K562 (cell line): ENCODE data around the gene SLC44A1.

Experiments
- CREB1 ChIP-seq, 2 experiments: sonication (generic) in 1 of 2; formaldehyde crosslinking in 1 of 2; IDR thresholded peaks; 2 replicates each; pipeline versions ENCODE4 v1.6.1 to v1.8.0; 2012 to 2022; ENCODE audit warnings: inconsistent platforms in 1 of 2, mild to moderate bottlenecking in 1 of 2, missing genetic modification reagents in 1 of 2, moderate library complexity in 1 of 2
- HDAC1 ChIP-seq, 2 experiments: fragments of 450-650 bp; IDR thresholded peaks; 2 replicates each; pipeline ENCODE4 v1.6.1; 2016 to 2017; ENCODE audit warnings: inconsistent platforms in 1 of 2, mild to moderate bottlenecking in 1 of 2, moderate library complexity in 1 of 2
- KDM1A ChIP-seq, 2 experiments: fragments of 450-650 bp; IDR thresholded peaks; 2 replicates each; pipeline ENCODE4 v1.6.1; 2016; ENCODE audit warnings: mild to moderate bottlenecking in 2 of 2
- KDM5B ChIP-seq: fragments of 200-600 bp; sonication (generic); IDR thresholded peaks from 2 replicates; pipeline ENCODE4 v1.6.1; 2012; ENCODE audit warnings: low read depth, mild to moderate bottlenecking, moderate library complexity, low read length, control low read depth, inconsistent platforms; ENCODE audit not compliant: insufficient replicate concordance
- PHB2 ChIP-seq: fragments of 450-650 bp; IDR thresholded peaks from 2 replicates; pipeline ENCODE4 v1.6.1; 2017; ENCODE audit warnings: low read depth
- RB1 ChIP-seq: fragments of 450-650 bp; IDR thresholded peaks from 2 replicates; pipeline ENCODE4 v1.6.1; 2017; ENCODE audit warnings: low read depth, mild to moderate bottlenecking
- STAG1 ChIP-seq: sonication (generic); formaldehyde crosslinking; IDR thresholded peaks from 2 replicates; pipeline ENCODE4 v1.5.0; 2020; ENCODE audit warnings: missing genetic modification reagents, borderline replicate concordance
- ZNF232 ChIP-seq: sonication (generic); formaldehyde crosslinking; IDR thresholded peaks from 2 replicates; pipeline ENCODE4 v1.8.0; 2022; ENCODE audit warnings: mild to moderate bottlenecking, missing genetic modification reagents
- TF ChIP-seq, protein P1 (sequence below), 3 experiments: IDR thresholded peaks in 2 of 3; conservative IDR thresholded peaks in 1 of 3; 2 replicates each; pipeline ENCODE4 v1.5.1; 2011 to 2012; ENCODE audit warnings: low read length in 3 of 3, mild to moderate bottlenecking in 3 of 3, control low read depth in 2 of 3, improper control_type of control experiment in 1 of 3, inconsistent platforms in 1 of 3, low read depth in 1 of 3, mixed read lengths in 1 of 3, moderate library complexity in 1 of 3; ENCODE audit not compliant: insufficient read depth in 2 of 3
- TF ChIP-seq, protein P2 (sequence below): sonication (generic); formaldehyde crosslinking; IDR thresholded peaks from 2 replicates; pipeline ENCODE4 v1.9.0; 2022; ENCODE audit warnings: mild to moderate bottlenecking, missing genetic modification reagents
- TF ChIP-seq, protein P3 (sequence below): sonication (generic); formaldehyde crosslinking; IDR thresholded peaks from 2 replicates; pipeline ENCODE4 v1.9.0; 2022; ENCODE audit warnings: mild to moderate bottlenecking, missing genetic modification reagents
- TF ChIP-seq, protein P4 (sequence below): fragments of 450-650 bp; IDR thresholded peaks from 2 replicates; pipeline ENCODE4 v1.6.1; 2018; ENCODE audit warnings: mild to moderate bottlenecking, low read depth; ENCODE audit not compliant: partially characterized antibody
- TF ChIP-seq, protein P5 (sequence below): fragments of 250-450 bp; sonication (Bioruptor Pico); IDR thresholded peaks from 2 replicates; pipeline ENCODE4 v1.5.0; 2020; ENCODE audit warnings: mild to moderate bottlenecking
- TF ChIP-seq, protein P6 (sequence below): sonication (generic); formaldehyde crosslinking; IDR thresholded peaks from 2 replicates; pipeline ENCODE4 v1.8.1; 2022; ENCODE audit warnings: missing genetic modification reagents

DNA sequence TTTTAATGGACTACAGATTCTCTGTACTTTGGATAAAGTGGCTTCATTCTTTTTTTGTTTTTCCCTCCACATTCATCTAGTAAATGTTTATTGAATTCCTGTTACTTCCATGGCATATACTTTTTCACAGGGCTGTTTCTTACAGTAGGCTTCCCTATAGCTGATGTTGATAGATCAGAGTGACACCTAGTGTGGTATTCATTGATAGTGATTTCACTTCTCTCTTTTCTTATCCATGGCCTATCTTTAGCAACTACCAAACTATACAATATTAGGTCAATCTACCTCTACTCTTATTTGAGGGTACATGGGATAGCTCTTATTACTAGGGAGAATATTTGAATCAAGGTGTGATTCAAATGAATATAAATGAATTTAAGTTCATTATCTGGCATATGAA is 239.2 kb downstream of the SLC44A1 start:
- no peak for TF ChIP-seq STAG1 (CRISPR knock-in tag)
- no peak for TF ChIP-seq ZNF232 (CRISPR knock-in tag)
- no peak for TF ChIP-seq HDAC1 (IDR thresholded peaks at IDR 0.05)
- TF ChIP-seq, protein P1, sequence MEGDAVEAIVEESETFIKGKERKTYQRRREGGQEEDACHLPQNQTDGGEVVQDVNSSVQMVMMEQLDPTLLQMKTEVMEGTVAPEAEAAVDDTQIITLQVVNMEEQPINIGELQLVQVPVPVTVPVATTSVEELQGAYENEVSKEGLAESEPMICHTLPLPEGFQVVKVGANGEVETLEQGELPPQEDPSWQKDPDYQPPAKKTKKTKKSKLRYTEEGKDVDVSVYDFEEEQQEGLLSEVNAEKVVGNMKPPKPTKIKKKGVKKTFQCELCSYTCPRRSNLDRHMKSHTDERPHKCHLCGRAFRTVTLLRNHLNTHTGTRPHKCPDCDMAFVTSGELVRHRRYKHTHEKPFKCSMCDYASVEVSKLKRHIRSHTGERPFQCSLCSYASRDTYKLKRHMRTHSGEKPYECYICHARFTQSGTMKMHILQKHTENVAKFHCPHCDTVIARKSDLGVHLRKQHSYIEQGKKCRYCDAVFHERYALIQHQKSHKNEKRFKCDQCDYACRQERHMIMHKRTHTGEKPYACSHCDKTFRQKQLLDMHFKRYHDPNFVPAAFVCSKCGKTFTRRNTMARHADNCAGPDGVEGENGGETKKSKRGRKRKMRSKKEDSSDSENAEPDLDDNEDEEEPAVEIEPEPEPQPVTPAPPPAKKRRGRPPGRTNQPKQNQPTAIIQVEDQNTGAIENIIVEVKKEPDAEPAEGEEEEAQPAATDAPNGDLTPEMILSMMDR (IDR thresholded peaks at IDR 0.05 in 2 of 3, conservative IDR thresholded peaks at IDR 0.05 in 1 of 3; ENCODE audit: insufficient read depth in 2 of 3, low read depth in 1 of 3, low read length in 3 of 3) = 0 out of 6 replicates have a peak, but pooled peaks of 1 of the 3 experiments have one; percentile 7
- TF ChIP-seq, protein P2, sequence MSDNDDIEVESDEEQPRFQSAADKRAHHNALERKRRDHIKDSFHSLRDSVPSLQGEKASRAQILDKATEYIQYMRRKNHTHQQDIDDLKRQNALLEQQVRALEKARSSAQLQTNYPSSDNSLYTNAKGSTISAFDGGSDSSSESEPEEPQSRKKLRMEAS (CRISPR knock-in tag) = no peak
- TF ChIP-seq KDM5B = no peak
- TF ChIP-seq KDM1A (IDR thresholded peaks at IDR 0.05) = no peak
- TF ChIP-seq, protein P3, sequence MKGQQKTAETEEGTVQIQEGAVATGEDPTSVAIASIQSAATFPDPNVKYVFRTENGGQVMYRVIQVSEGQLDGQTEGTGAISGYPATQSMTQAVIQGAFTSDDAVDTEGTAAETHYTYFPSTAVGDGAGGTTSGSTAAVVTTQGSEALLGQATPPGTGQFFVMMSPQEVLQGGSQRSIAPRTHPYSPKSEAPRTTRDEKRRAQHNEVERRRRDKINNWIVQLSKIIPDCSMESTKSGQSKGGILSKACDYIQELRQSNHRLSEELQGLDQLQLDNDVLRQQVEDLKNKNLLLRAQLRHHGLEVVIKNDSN (CRISPR knock-in tag) = no peak
- TF ChIP-seq CREB1 (IDR thresholded peaks at IDR 0.05) = no peak
- no peak for TF ChIP-seq CREB1 (CRISPR knock-in tag; IDR thresholded peaks at IDR 0.05)
- TF ChIP-seq, protein P4, sequence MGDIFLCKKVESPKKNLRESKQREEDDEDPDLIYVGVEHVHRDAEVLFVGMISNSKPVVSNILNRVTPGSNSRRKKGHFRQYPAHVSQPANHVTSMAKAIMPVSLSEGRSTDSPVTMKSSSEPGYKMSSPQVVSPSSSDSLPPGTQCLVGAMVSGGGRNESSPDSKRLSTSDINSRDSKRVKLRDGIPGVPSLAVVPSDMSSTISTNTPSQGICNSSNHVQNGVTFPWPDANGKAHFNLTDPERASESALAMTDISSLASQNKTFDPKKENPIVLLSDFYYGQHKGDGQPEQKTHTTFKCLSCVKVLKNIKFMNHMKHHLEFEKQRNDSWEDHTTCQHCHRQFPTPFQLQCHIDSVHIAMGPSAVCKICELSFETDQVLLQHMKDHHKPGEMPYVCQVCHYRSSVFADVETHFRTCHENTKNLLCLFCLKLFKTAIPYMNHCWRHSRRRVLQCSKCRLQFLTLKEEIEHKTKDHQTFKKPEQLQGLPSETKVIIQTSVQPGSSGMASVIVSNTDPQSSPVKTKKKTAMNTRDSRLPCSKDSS = no peak
- no peak for TF ChIP-seq PHB2
- TF ChIP-seq, protein P5, sequence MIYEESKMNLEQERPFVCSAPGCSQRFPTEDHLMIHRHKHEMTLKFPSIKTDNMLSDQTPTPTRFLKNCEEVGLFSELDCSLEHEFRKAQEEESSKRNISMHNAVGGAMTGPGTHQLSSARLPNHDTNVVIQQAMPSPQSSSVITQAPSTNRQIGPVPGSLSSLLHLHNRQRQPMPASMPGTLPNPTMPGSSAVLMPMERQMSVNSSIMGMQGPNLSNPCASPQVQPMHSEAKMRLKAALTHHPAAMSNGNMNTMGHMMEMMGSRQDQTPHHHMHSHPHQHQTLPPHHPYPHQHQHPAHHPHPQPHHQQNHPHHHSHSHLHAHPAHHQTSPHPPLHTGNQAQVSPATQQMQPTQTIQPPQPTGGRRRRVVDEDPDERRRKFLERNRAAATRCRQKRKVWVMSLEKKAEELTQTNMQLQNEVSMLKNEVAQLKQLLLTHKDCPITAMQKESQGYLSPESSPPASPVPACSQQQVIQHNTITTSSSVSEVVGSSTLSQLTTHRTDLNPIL (CRISPR knock-in tag) = no peak
- TF ChIP-seq, protein P6, sequence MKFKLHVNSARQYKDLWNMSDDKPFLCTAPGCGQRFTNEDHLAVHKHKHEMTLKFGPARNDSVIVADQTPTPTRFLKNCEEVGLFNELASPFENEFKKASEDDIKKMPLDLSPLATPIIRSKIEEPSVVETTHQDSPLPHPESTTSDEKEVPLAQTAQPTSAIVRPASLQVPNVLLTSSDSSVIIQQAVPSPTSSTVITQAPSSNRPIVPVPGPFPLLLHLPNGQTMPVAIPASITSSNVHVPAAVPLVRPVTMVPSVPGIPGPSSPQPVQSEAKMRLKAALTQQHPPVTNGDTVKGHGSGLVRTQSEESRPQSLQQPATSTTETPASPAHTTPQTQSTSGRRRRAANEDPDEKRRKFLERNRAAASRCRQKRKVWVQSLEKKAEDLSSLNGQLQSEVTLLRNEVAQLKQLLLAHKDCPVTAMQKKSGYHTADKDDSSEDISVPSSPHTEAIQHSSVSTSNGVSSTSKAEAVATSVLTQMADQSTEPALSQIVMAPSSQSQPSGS = no peak
- TF ChIP-seq RB1 = no peak
